ENCODE measurements around the gene ZNF408.

ZNF408 gene

GRCh38 chr11:46684367-46684766, 16.5 kb upstream of the ZNF408 start:
- peaks cover 67% of the 10 kb centered on the region for H3K36me3 ChIP-seq (ENCODE audit: insufficient read depth, low read length)
- H3K4me2 ChIP-seq (ENCODE audit: insufficient read depth, low read length) = no peak overlapping the region
- no peaks in the 10 kb centered on the region; the same call in 1 of the 2 replicates for H3K79me2 ChIP-seq (ENCODE audit: insufficient read depth, low read length)
- no peaks in the 10 kb centered on the region for H3K9me3 ChIP-seq (ENCODE audit: insufficient read depth, low read length, severe bottlenecking)
- peaks cover 5% of the 10 kb centered on the region for H4K20me1 ChIP-seq (ENCODE audit: insufficient read depth, low read length)
- DNase-seq (no peak), ATAC-seq (ENCODE audit: insufficient read depth, low read depth) (no peak)
- H3K4me1 ChIP-seq (ENCODE audit: insufficient read depth, low read length) = no peaks in the 10 kb centered on the region
- H3K27me3 ChIP-seq (ENCODE audit: insufficient read depth, low read length, poor library complexity) = no peaks in the 10 kb centered on the region
- H2AFZ ChIP-seq (ENCODE audit: low read depth, low read length) = no peak overlapping the region
- TF ChIP-seq CTCF (IDR thresholded peaks at IDR 0.05; ENCODE audit: borderline replicate concordance, extremely low read depth, low read length, poor library complexity, severe bottlenecking) (no peak), EZH2 (IDR thresholded peaks at IDR 0.05; ENCODE audit: borderline replicate concordance, low read depth, low read length, severe bottlenecking) (no peak)
- no peak overlapping the region for H3K27ac ChIP-seq (ENCODE audit: low read length)
- no peak overlapping the region for H3K9ac ChIP-seq (ENCODE audit: low read depth, low read length)
- H3K4me3 ChIP-seq (ENCODE audit: low read depth in 1 of 2, low read length in 2 of 2) = no peak overlapping the region

GRCh38 chr11:46686886-46687795, 13.7 kb upstream of the ZNF408 start:
- Histone ChIP-seq H3K4me3 (ENCODE audit: low read depth in 1 of 2, low read length in 2 of 2) (no peak overlapping the region), H3K79me2 (ENCODE audit: insufficient read depth, low read length) (no peaks in the 10 kb centered on the region; the same call in 1 of the 2 replicates), H3K27me3 (ENCODE audit: insufficient read depth, low read length, poor library complexity) (no peaks in the 10 kb centered on the region), H3K9ac (ENCODE audit: low read depth, low read length) (no peak overlapping the region), H2AFZ (ENCODE audit: low read depth, low read length) (no peak overlapping the region), H3K4me1 (ENCODE audit: insufficient read depth, low read length) (no peaks in the 10 kb centered on the region), H3K36me3 (ENCODE audit: insufficient read depth, low read length) (peaks cover 52% of the 10 kb centered on the region), H4K20me1 (ENCODE audit: insufficient read depth, low read length) (peaks cover under 1% of the 10 kb centered on the region; the same call in 1 of the 2 replicates), H3K27ac (ENCODE audit: low read length) (no peak overlapping the region), H3K9me3 (ENCODE audit: insufficient read depth, low read length, severe bottlenecking) (no peaks in the 10 kb centered on the region), H3K4me2 (ENCODE audit: insufficient read depth, low read length) (no peak overlapping the region)
- no peak for TF ChIP-seq EZH2 (IDR thresholded peaks at IDR 0.05; ENCODE audit: borderline replicate concordance, low read depth, low read length, severe bottlenecking)
- TF ChIP-seq CTCF (IDR thresholded peaks at IDR 0.05; ENCODE audit: borderline replicate concordance, extremely low read depth, low read length, poor library complexity, severe bottlenecking) = no peak
- ATAC-seq (ENCODE audit: insufficient read depth, low read depth) (no peak), DNase-seq (no peak)

- Histone ChIP-seq H3K9ac (ENCODE audit: low read depth, low read length) (no peak overlapping the region), H3K36me3 (ENCODE audit: insufficient read depth, low read length) (peaks cover 62% of the 10 kb centered on the region), H3K4me1 (ENCODE audit: insufficient read depth, low read length) (no peaks in the 10 kb centered on the region), H3K4me3 (ENCODE audit: low read depth in 1 of 2, low read length in 2 of 2) (no peak overlapping the region), H3K27ac (ENCODE audit: low read length) (no peak overlapping the region), H3K4me2 (ENCODE audit: insufficient read depth, low read length) (no peak overlapping the region), H3K27me3 (ENCODE audit: insufficient read depth, low read length, poor library complexity) (no peaks in the 10 kb centered on the region), H3K9me3 (ENCODE audit: insufficient read depth, low read length, severe bottlenecking) (no peaks in the 10 kb centered on the region), H3K79me2 (ENCODE audit: insufficient read depth, low read length) (no peaks in the 10 kb centered on the region; the same call in 1 of the 2 replicates), H2AFZ (ENCODE audit: low read depth, low read length) (no peak overlapping the region), H4K20me1 (ENCODE audit: insufficient read depth, low read length) (peaks cover 3% of the 10 kb centered on the region; the same call in 1 of the 2 replicates)
- no peak for DNase-seq
- no peak for ATAC-seq (ENCODE audit: insufficient read depth, low read depth)
- TF ChIP-seq EZH2 (IDR thresholded peaks at IDR 0.05; ENCODE audit: borderline replicate concordance, low read depth, low read length, severe bottlenecking) (no peak), CTCF (IDR thresholded peaks at IDR 0.05; ENCODE audit: borderline replicate concordance, extremely low read depth, low read length, poor library complexity, severe bottlenecking) (no peak)
These were observed 10.1 kb upstream of the ZNF408 start for GRCh38 chr11:46690702-46691101.

Measured in DND-41 (cell line).